Fibroblast of the aortic adventitia (primary cell): ENCODE data around the gene DDX50. TPM values are rescaled to one million over a fixed set of nuclear protein-coding genes. Genes with fewer than 3 reads are reported as not detected.
"Not testable (repeated sequence)": the region's sequence is repeated elsewhere in the genome, so short reads cannot be mapped to it uniquely, and the experiment has no call there.

Experiments used
- DNase-seq: peaks from one replicate; pipeline ENCODE4 v3.0.0-alpha.2; 2010; ENCODE audit warnings: low read depth
- H3K4me3 ChIP-seq: 2 replicates; pipeline ENCODE4 v1.5.1; 2011; ENCODE audit warnings: low read depth, mild to moderate bottlenecking, control low read depth, low read length, moderate library complexity
- CTCF ChIP-seq: IDR thresholded peaks from 2 replicates; pipeline ENCODE4 v1.5.1; 2011; ENCODE audit warnings: mild to moderate bottlenecking, low read length, control low read depth, inconsistent platforms; ENCODE audit not compliant: insufficient read depth
- total RNA-seq: library from RNA; depleted of rRNA; stranded (reverse); fragments of >200 nt; gene quantifications from 2 replicates; pipeline ENCODE4 v1.2.3, GENCODE V29; 2012; ENCODE audit warnings: low replicate concordance

The DDX50 gene
- total RNA-seq, 1 donor = 52.6 TPM

- no peak for TF ChIP-seq CTCF
- H3K4me3 ChIP-seq = no peak overlapping the region
- DNase-seq = no peak
Measured at GRCh38 chr10:68959695-68960527, 58.8 kb downstream of the DDX50 start.

- no peak for TF ChIP-seq CTCF
- DNase-seq = no peak
- H3K4me3 ChIP-seq = no peak overlapping the region
Measured at GRCh38 chr10:68963151-68963550, 62.0 kb downstream of the DDX50 start.

GRCh38 chr10:68973975-68974374 is 72.9 kb downstream of the DDX50 start:
- no peak for DNase-seq
- H3K4me3 ChIP-seq = no peak overlapping the region
- no peak for TF ChIP-seq CTCF

- not testable (repeated sequence) for H3K4me3 ChIP-seq, DNase-seq
Measured at GRCh38 chr10:68975936-68976473, 74.9 kb downstream of the DDX50 start.

GRCh38 chr10:68979738-68980137 is 78.6 kb downstream of the DDX50 start:
- not testable (repeated sequence) for H3K4me3 ChIP-seq, DNase-seq

- no peak for DNase-seq
- TF ChIP-seq CTCF = no peak
Measured at GRCh38 chr10:68981074-68981473, 80.0 kb downstream of the DDX50 start.

GRCh38 chr10:68982389-68982788 is 81.3 kb downstream of the DDX50 start:
- DNase-seq = no peak
- no peak overlapping the region for H3K4me3 ChIP-seq
- TF ChIP-seq CTCF = no peak

More at GRCh38 chr10:68981074-68981473, 80.0 kb downstream of the DDX50 start:
- H3K4me3 ChIP-seq = no peak overlapping the region

- no peak for DNase-seq
- TF ChIP-seq CTCF = no peak
- H3K4me3 ChIP-seq = no peak overlapping the region
Measured at GRCh38 chr10:68987611-68988010, 86.5 kb downstream of the DDX50 start.
